ENCODE data around the gene ASB6. TPM values are rescaled to one million over a fixed set of nuclear protein-coding genes. Genes with fewer than 3 reads are reported as not detected.
A peak's percentile ranks its signal among the peaks of the same experiment; 100 is the strongest.

ASB6 gene
- total RNA-seq, 6 donors from 2014 or later = 15.4 to 51.3 (median 21.9) TPM

GRCh38 chr9:129619787-129620668 lies 21.9 kb downstream of the ASB6 start:
- DNase-seq = peak in 1 of 2 donors; percentile 89
- TF ChIP-seq POLR2A (IDR thresholded peaks at IDR 0.05) (no peak), POLR2AphosphoS5 (IDR thresholded peaks at IDR 0.05) (no peak), CTCF (IDR thresholded peaks at IDR 0.05) (peak in 3 of 6 experiments; percentile 6 to 36 (median 11)), EP300 (IDR thresholded peaks at IDR 0.05) (no peak)
- no peaks in the 10 kb centered on the region for H3K36me3 ChIP-seq
- peak in 1 of 2 donors; percentile 35 for ATAC-seq (ENCODE audit: low FRiP score in 2 of 2)
- peak overlapping the region; percentile 27 to 57 (median 57) for H3K4me3 ChIP-seq
- 2 to 19% methylated on average over 6 to 22 of the region's 82 CpGs for WGBS, 2 donors
- H3K27ac ChIP-seq = peak overlapping the region in 2 of 4 donors; percentile 4 to 73
- H3K27me3 ChIP-seq = peaks cover 0 to 15% (median 4%) of the 10 kb centered on the region in 4 donors
- H3K4me1 ChIP-seq = peaks cover 11 to 26% (median 13%) of the 10 kb centered on the region in 4 donors
- no peaks in the 10 kb centered on the region for H3K9me3 ChIP-seq

- no peak overlapping the region for H3K27ac ChIP-seq
- no peak overlapping the region for H3K4me3 ChIP-seq
- TF ChIP-seq POLR2A (IDR thresholded peaks at IDR 0.05) (no peak), POLR2AphosphoS5 (IDR thresholded peaks at IDR 0.05) (no peak), EP300 (IDR thresholded peaks at IDR 0.05) (no peak), CTCF (IDR thresholded peaks at IDR 0.05) (peak in 3 of 6 experiments; percentile 13 to 26 (median 16))
- WGBS, 2 donors = 0% methylated on average over 1 of the region's 1 CpG
- no peaks in the 10 kb centered on the region for H3K9me3 ChIP-seq
- ATAC-seq (ENCODE audit: low FRiP score in 2 of 2) (peak in 1 of 2 donors; percentile 22), DNase-seq (no peak)
- peaks cover 9 to 14% (median 10%) of the 10 kb centered on the region in 4 donors for H3K4me1 ChIP-seq
- no peaks in the 10 kb centered on the region for H3K36me3 ChIP-seq
- peaks cover 0 to 15% (median 4%) of the 10 kb centered on the region in 4 donors for H3K27me3 ChIP-seq
Observed at GRCh38 chr9:129617167-129617566, 24.8 kb downstream of the ASB6 start.

- Histone ChIP-seq H3K9me3 (no peaks in the 10 kb centered on the region), H3K36me3 (no peaks in the 10 kb centered on the region), H3K4me1 (peaks cover 12 to 18% (median 17%) of the 10 kb centered on the region in 4 donors), H3K27ac (no peak overlapping the region), H3K4me3 (no peak overlapping the region), H3K27me3 (peaks cover 0 to 12% (median 4%) of the 10 kb centered on the region in 4 donors)
- 76 to 81% methylated on average over 15 to 31 of the region's 31 CpGs for WGBS, 2 donors
- no peak for ATAC-seq (ENCODE audit: low FRiP score in 2 of 2)
- DNase-seq = no peak
- TF ChIP-seq POLR2A (IDR thresholded peaks at IDR 0.05) (no peak), EP300 (IDR thresholded peaks at IDR 0.05) (no peak), POLR2AphosphoS5 (IDR thresholded peaks at IDR 0.05) (no peak), CTCF (IDR thresholded peaks at IDR 0.05) (no peak)
Observed at GRCh38 chr9:129615407-129616285, 26.3 kb downstream of the ASB6 start.

- H3K4me1 ChIP-seq = peaks cover 6 to 17% (median 14%) of the 10 kb centered on the region in 4 donors
- DNase-seq (no peak), ATAC-seq (ENCODE audit: low FRiP score in 2 of 2) (no peak)
- no peak overlapping the region for H3K27ac ChIP-seq
- no peak for TF ChIP-seq EP300 (IDR thresholded peaks at IDR 0.05)
- WGBS, 2 donors = 80 to 86% methylated on average over 4 to 10 of the region's 10 CpGs
- H3K4me3 ChIP-seq = no peak overlapping the region
- peaks cover 0 to 4% (median under 1%) of the 10 kb centered on the region in 4 donors for H3K27me3 ChIP-seq
- no peaks in the 10 kb centered on the region for H3K36me3 ChIP-seq
- H3K9me3 ChIP-seq = no peaks in the 10 kb centered on the region
Observed at GRCh38 chr9:129614932-129615331, 27.0 kb downstream of the ASB6 start.
